Astrocyte (in vitro differentiated cells and primary cell): ENCODE data around the gene CCN6. TPM values are rescaled to one million over a fixed set of nuclear protein-coding genes. Genes with fewer than 3 reads are reported as not detected.

Source experiments
- DNase-seq: peaks from one replicate; pipeline ENCODE4 v3.0.0-alpha.2; 2010; ENCODE audit warnings: low read depth
- FAIRE-seq: peaks from 2 replicates; lab custom pipeline; 2011; peaks lifted over from hg19 to GRCh38; lab: Jason Lieb, UNC
- H2AFZ ChIP-seq: 2 replicates; pipeline ENCODE4 v1.6.0; 2012; ENCODE audit warnings: low read depth, low read length, inconsistent platforms
- H3K27ac ChIP-seq: 2 replicates; pipeline ENCODE4 v1.5.1; 2011; ENCODE audit warnings: low read depth, low read length, inconsistent platforms
- H3K27me3 ChIP-seq: 2 replicates; pipeline ENCODE4 v1.6.0; 2011; ENCODE audit warnings: low read length, inconsistent platforms; ENCODE audit not compliant: insufficient read depth
- H3K36me3 ChIP-seq: 2 replicates; pipeline ENCODE4 v1.5.1; 2011; ENCODE audit warnings: low read length, inconsistent platforms; ENCODE audit not compliant: insufficient read depth
- H3K4me1 ChIP-seq: 2 replicates; pipeline ENCODE4 v1.5.1; 2011; ENCODE audit warnings: low read length, inconsistent platforms; ENCODE audit not compliant: insufficient read depth
- H3K4me2 ChIP-seq: 2 replicates; pipeline ENCODE4 v1.6.0; 2012; ENCODE audit warnings: low read length, inconsistent platforms
- H3K4me3 ChIP-seq: 2 replicates; pipeline ENCODE4 v1.5.1; 2011; ENCODE audit warnings: low read depth, mild to moderate bottlenecking, low read length, inconsistent platforms; ENCODE audit not compliant: insufficient read depth
- H3K79me2 ChIP-seq: 2 replicates; pipeline ENCODE4 v1.6.0; 2012; ENCODE audit warnings: mild to moderate bottlenecking, low read length, inconsistent platforms; ENCODE audit not compliant: insufficient read depth
- H3K9ac ChIP-seq: 2 replicates; pipeline ENCODE4 v1.6.0; 2012; ENCODE audit warnings: mild to moderate bottlenecking, low read length, inconsistent platforms
- H3K9me3 ChIP-seq: 2 replicates; pipeline ENCODE4 v1.5.1; 2012; ENCODE audit warnings: low read depth, mild to moderate bottlenecking, low read length, inconsistent platforms; ENCODE audit not compliant: insufficient read depth
- H4K20me1 ChIP-seq: 2 replicates; pipeline ENCODE4 v1.6.0; 2012; ENCODE audit warnings: low read length, inconsistent platforms; ENCODE audit not compliant: insufficient read depth
- H3K27ac Mint-ChIP-seq: one replicate; pipeline ENCODE4 v1.8.0; 2021; ENCODE audit warnings: mild to moderate bottlenecking, mixed read lengths; ENCODE audit not compliant: unreplicated experiment
- H3K27me3 Mint-ChIP-seq: one replicate; pipeline ENCODE4 v1.8.0; 2021; ENCODE audit warnings: low read depth, mixed read lengths; ENCODE audit not compliant: unreplicated experiment
- H3K36me3 Mint-ChIP-seq: one replicate; pipeline ENCODE4 v1.8.0; 2021; ENCODE audit warnings: low read depth, mixed read lengths; ENCODE audit not compliant: unreplicated experiment
- H3K4me1 Mint-ChIP-seq: one replicate; pipeline ENCODE4 v1.8.0; 2021; ENCODE audit warnings: low read depth, mixed read lengths; ENCODE audit not compliant: unreplicated experiment
- H3K4me3 Mint-ChIP-seq: one replicate; pipeline ENCODE4 v1.8.0; 2021; ENCODE audit warnings: mild to moderate bottlenecking, moderate library complexity, mixed read lengths; ENCODE audit not compliant: unreplicated experiment
- H3K9me3 Mint-ChIP-seq: one replicate; pipeline ENCODE4 v1.8.0; 2021; ENCODE audit warnings: mild to moderate bottlenecking, mixed read lengths; ENCODE audit not compliant: unreplicated experiment
- EZH2 ChIP-seq: IDR thresholded peaks from 2 replicates; pipeline ENCODE4 v1.6.1; 2012; ENCODE audit warnings: mild to moderate bottlenecking, low read length, inconsistent platforms; ENCODE audit not compliant: insufficient read depth
- total RNA-seq: library from RNA; stranded (reverse); gene quantifications from 2 replicates; pipeline ENCODE4 v1.2.1, GENCODE V29; 2021
- TF ChIP-seq, protein P1 (sequence below): IDR thresholded peaks from 2 replicates; pipeline ENCODE4 v1.5.1; 2011; ENCODE audit warnings: low read depth, mild to moderate bottlenecking, inconsistent platforms, low read length, moderate library complexity; ENCODE audit not compliant: insufficient read depth

CCN6 gene
- total RNA-seq, 1 donor from 2014 or later = not detected

DNA sequence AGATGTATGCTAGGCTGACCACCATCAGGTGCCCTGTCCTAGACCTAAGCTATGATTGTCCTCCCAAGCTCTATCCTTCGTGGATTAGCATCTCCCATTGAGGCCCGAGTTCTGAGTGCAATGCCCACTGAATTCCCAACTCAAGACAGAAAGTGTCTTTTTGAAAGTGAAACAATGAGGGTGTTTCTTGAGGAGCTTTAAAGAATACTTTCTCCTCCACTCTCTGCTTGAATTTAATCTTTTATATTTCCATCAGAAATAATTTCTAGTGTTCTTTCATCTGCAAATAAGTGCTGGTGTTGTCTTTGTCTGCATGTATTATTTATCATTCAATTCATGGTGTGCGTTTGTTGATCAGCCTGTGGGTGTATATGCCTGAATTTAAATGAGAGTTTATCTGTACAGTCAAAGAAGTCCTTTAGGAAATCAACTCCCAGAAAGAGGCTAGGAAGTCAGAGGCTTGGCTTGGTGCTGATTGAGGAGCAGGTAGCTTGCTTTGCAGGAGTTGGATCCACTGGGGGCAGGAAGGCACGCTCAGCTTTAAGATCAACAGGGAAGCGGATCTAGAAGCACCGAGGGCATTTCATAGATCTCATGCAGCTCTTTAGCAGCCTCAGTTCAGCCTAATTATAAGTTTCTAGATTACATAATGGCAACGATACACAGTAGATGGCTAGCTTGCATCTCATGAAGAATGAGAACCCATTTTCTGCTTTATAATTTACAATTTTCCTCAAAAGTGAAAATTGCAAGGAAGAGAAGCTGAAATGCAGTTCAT lies 36.0 kb upstream of the CCN6 start:
- peaks cover 2% of the 10 kb centered on the region for H3K4me1 Mint-ChIP-seq
- Histone ChIP-seq H3K4me2 (no peak overlapping the region), H3K9ac (no peak overlapping the region)

DNA sequence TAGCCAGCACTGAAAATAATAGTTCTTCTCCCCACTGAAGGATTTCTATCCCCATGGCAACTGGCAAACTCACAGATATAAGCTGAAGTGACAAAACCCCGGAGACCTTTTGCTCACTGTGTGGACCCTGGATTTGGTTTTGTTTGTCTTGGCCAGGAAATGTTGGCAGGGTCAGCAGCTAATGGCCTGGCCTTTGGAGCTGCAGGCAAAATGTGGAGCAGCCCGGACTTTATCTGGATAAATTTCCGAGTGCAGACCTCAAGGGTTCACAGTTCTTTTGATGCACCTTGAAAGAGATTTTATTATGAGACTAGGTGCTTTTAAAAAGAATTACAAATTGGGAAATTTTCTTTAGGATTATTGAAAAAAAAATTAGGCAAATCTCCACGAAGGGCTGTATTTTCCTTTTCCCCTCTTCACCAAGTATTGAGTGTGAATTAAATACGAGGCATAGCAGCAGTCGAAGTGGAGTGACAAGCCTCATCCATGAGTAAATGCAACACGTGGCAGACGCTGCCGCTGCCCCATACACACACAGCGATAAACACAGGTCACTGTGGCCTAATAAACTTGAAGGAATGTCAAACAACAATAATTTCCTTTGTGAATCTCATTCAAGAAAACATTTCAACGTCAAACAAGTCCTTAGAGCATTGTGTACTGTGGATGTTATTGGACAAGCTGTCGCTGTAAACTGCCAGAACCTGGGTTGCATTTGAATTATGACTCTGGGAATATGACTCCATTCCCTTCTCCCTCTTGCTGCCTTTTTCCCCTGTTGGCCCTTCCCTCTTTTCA lies 35.1 kb upstream of the CCN6 start:
- Histone ChIP-seq H3K9me3 (peaks cover 3% of the 10 kb centered on the region), H3K27ac (no peak overlapping the region), H3K36me3 (no peaks in the 10 kb centered on the region), H3K9ac (no peak overlapping the region), H3K4me1 (peaks cover 9% of the 10 kb centered on the region), H3K4me3 (no peak overlapping the region), H3K4me2 (no peak overlapping the region), H4K20me1 (no peaks in the 10 kb centered on the region), H3K79me2 (no peaks in the 10 kb centered on the region), H2AFZ (no peak overlapping the region), H3K27me3 (no peaks in the 10 kb centered on the region)
- Mint-ChIP-seq H3K4me1 (peaks cover 2% of the 10 kb centered on the region), H3K9me3 (peaks cover 4% of the 10 kb centered on the region), H3K36me3 (peaks cover 2% of the 10 kb centered on the region), H3K27ac (no peak overlapping the region), H3K27me3 (peaks cover 9% of the 10 kb centered on the region), H3K4me3 (no peak overlapping the region)
- TF ChIP-seq, protein P1, sequence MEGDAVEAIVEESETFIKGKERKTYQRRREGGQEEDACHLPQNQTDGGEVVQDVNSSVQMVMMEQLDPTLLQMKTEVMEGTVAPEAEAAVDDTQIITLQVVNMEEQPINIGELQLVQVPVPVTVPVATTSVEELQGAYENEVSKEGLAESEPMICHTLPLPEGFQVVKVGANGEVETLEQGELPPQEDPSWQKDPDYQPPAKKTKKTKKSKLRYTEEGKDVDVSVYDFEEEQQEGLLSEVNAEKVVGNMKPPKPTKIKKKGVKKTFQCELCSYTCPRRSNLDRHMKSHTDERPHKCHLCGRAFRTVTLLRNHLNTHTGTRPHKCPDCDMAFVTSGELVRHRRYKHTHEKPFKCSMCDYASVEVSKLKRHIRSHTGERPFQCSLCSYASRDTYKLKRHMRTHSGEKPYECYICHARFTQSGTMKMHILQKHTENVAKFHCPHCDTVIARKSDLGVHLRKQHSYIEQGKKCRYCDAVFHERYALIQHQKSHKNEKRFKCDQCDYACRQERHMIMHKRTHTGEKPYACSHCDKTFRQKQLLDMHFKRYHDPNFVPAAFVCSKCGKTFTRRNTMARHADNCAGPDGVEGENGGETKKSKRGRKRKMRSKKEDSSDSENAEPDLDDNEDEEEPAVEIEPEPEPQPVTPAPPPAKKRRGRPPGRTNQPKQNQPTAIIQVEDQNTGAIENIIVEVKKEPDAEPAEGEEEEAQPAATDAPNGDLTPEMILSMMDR = no peak
- TF ChIP-seq EZH2 = no peak
- FAIRE-seq (no peak), DNase-seq (no peak)

More for the DNA sequence above, 36.0 kb upstream of the CCN6 start:
- Histone ChIP-seq H4K20me1 (no peaks in the 10 kb centered on the region), H3K27me3 (no peaks in the 10 kb centered on the region), H2AFZ (no peak overlapping the region), H3K36me3 (no peaks in the 10 kb centered on the region), H3K27ac (no peak overlapping the region), H3K4me1 (peaks cover 9% of the 10 kb centered on the region), H3K9me3 (no peaks in the 10 kb centered on the region), H3K79me2 (no peaks in the 10 kb centered on the region), H3K4me3 (no peak overlapping the region)
- DNase-seq (no peak), FAIRE-seq (no peak)
- Mint-ChIP-seq H3K9me3 (no peaks in the 10 kb centered on the region), H3K36me3 (no peaks in the 10 kb centered on the region), H3K4me3 (no peak overlapping the region), H3K27me3 (peaks cover 9% of the 10 kb centered on the region), H3K27ac (no peak overlapping the region)
- TF ChIP-seq EZH2 = no peak
- TF ChIP-seq, protein P1 = no peak
